GM12875 (cell line): ENCODE measurements around the gene CCDC33.

ENCODE experiments used
- H3K4me3 ChIP-seq: one replicate; pipeline ENCODE4 v1.5.1; 2011; ENCODE audit warnings: low read depth, low read length, control low read depth
- CTCF ChIP-seq: IDR thresholded peaks from 2 replicates; pipeline ENCODE4 v1.5.1; 2011; ENCODE audit warnings: low read depth, mild to moderate bottlenecking, control low read depth, inconsistent platforms, low read length, moderate library complexity, borderline replicate concordance; ENCODE audit not compliant: insufficient read depth

Gene CCDC33

DNA sequence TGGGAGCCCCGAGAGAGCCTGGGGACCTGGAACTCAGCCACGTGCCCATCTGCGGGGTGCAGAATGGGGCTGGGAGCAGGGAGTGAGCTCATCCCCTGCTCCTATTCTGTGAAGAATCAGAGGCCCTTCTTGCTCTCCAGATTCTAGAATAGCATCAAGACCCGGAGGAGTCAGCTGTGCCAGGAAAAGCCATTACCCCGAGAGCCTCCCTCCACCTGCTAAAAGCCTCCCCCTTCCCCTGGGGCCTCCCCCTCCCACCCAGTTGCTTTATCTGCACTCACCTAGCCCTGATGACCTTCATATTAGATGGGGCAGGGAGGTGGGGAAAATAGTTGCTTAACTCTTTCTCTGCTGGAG is 23.1 kb downstream of the CCDC33 start:
- no peak overlapping the region for H3K4me3 ChIP-seq
- TF ChIP-seq CTCF = no peak

DNA sequence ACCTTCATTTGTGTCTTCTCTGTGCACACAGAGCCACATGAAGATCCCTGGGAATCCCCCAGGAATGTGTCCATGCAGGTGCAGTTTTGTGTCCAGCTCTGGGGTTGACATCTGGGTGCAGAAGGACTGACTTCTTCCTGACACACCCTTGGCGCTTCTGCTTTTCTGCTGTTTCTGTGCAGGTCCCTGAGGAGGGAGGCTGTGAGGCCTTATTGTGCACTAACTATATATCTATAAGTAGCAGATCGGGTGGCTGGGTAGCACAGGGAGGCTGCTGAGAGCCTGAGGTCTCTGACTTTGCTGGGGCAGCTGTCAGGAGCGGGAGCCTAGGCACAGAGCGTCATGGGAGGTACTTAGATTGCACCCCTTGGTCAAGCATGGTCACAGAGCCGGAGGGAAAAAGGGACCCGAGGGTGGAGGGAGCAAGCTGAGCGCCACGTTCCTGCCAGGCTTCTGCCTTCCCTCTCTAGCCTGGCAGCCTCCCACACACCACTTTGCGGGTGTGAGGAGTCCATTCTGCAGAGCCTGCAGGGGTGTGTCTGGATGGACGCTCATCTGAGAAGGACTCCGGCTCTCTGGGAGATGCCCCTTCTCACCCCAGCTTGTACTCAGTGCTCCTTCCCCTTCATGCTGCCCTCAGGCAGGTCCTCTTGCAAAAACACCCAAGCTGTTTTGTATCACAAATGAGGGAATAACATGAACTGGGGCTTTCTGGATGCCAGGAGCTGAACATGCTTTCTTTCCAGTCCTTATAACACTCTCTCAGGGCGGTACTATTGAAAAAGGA is 23.9 kb downstream of the CCDC33 start:
- H3K4me3 ChIP-seq = no peak overlapping the region
- no peak for TF ChIP-seq CTCF

- TF ChIP-seq CTCF = no peak
- no peak overlapping the region for H3K4me3 ChIP-seq
These were observed 24.9 kb downstream of the CCDC33 start for GRCh38 chr15:74261041-74261440.

- no peak for TF ChIP-seq CTCF
- no peak overlapping the region for H3K4me3 ChIP-seq
These were observed 25.6 kb downstream of the CCDC33 start for GRCh38 chr15:74261685-74262084.

GRCh38 chr15:74262151-74262550 is 26.0 kb downstream of the CCDC33 start:
- H3K4me3 ChIP-seq = no peak overlapping the region
- TF ChIP-seq CTCF = no peak

GRCh38 chr15:74262625-74263024 is 26.5 kb downstream of the CCDC33 start:
- no peak overlapping the region for H3K4me3 ChIP-seq
- TF ChIP-seq CTCF = no peak

GRCh38 chr15:74263466-74263865 is 27.3 kb downstream of the CCDC33 start:
- TF ChIP-seq CTCF = no peak
- H3K4me3 ChIP-seq = no peak overlapping the region
